Tibial artery (tissue), 4 donors: ENCODE measurements around the gene KIDINS220.

Source experiments
- DNase-seq, 2 donors: peaks; one replicate each; pipeline ENCODE4 v3.0.0-alpha.2; 2019
- H3K27ac ChIP-seq, 2 donors: fragments of 200-600 bp; sonication (generic) in 1 of 2; 1 replicate in 1 of 2; 2 replicates in 1 of 2; pipeline ENCODE4 v1.5.1; 2018 to 2019; ENCODE audit warnings: mild to moderate bottlenecking in 1 of 2
- H3K27me3 ChIP-seq, 2 donors: fragments of 200-600 bp; sonication (generic) in 1 of 2; one replicate each; pipeline versions ENCODE4 v1.5.1 to v1.6.0; 2016 to 2019
- H3K36me3 ChIP-seq, 3 donors: fragments of 200-600 bp; sonication (generic) in 2 of 3; one replicate each; pipeline ENCODE4 v1.5.1; 2016 to 2019; ENCODE audit warnings: mild to moderate bottlenecking in 2 of 3
- H3K4me1 ChIP-seq, 4 donors: fragments of 200-600 bp; sonication (generic) in 2 of 4; 1 replicate in 3 of 4; 2 replicates in 1 of 4; pipeline ENCODE4 v1.5.1; 2016 to 2019
- H3K4me3 ChIP-seq, 2 donors: fragments of 200-600 bp; sonication (generic) in 1 of 2; 1 replicate in 1 of 2; 2 replicates in 1 of 2; pipeline ENCODE4 v1.5.1; 2018 to 2019; ENCODE audit warnings: mild to moderate bottlenecking in 2 of 2
- H3K9me3 ChIP-seq, 3 donors: fragments of 200-600 bp; sonication (generic) in 1 of 3; one replicate each; pipeline ENCODE4 v1.5.1; 2016 to 2019
- CTCF ChIP-seq, 2 experiments: fragments of 200-600 bp in 1 of 2; fragments of 450-650 bp in 1 of 2; IDR thresholded peaks; one replicate each; pipeline ENCODE4 v1.5.1; 2017 to 2019; ENCODE audit warnings: antibody characterized with exemption in 2 of 2, mild to moderate bottlenecking in 1 of 2, moderate library complexity in 1 of 2
- intact Hi-C: fragments of 100-400 bp; cut with DNase I; formaldehyde crosslinking; loops from one replicate; pipeline ENCODE4 v1.15.0; 2023; ENCODE audit warnings: low total_unique reads

The KIDINS220 gene

GRCh38 chr2:8847400-8847799 is 10.0 kb upstream of the KIDINS220 start:
- DNase-seq: no peak
- Histone ChIP-seq H3K4me1 (no peaks in the 10 kb centered on the region), H3K27me3 (peaks cover 0 to 5% of the 10 kb centered on the region in 2 donors), H3K36me3 (no peaks in the 10 kb centered on the region), H3K9me3 (no peaks in the 10 kb centered on the region), H3K27ac (no peak overlapping the region), H3K4me3 (no peak overlapping the region)
- intact Hi-C loops: no loop called here
- TF ChIP-seq CTCF (IDR thresholded peaks at IDR 0.05): no peak

- no peaks in the 10 kb centered on the region for H3K36me3 ChIP-seq
- no peak overlapping the region for H3K27ac ChIP-seq
- no peaks in the 10 kb centered on the region for H3K9me3 ChIP-seq
- H3K4me3 ChIP-seq: no peak overlapping the region
- no peak for DNase-seq
- intact Hi-C loops: loop anchor here (5.0 kb wide), 1 partner anchor 900 kb away; no protein-coding TSS in a partner anchor
- H3K4me1 ChIP-seq: peaks cover 0 to 7% (median 2%) of the 10 kb centered on the region in 4 donors
- no peak for TF ChIP-seq CTCF (IDR thresholded peaks at IDR 0.05)
- H3K27me3 ChIP-seq: peaks cover 0 to 5% of the 10 kb centered on the region in 2 donors
These were observed 4.5 kb upstream of the KIDINS220 start for GRCh38 chr2:8841932-8842331.

GRCh38 chr2:8840475-8841091 is 3.2 kb upstream of the KIDINS220 start:
- intact Hi-C loops: loop anchor here (5.0 kb wide), 1 partner anchor 902 kb away; no protein-coding TSS in a partner anchor

GRCh38 chr2:8839189-8839965 is 2.0 kb upstream of the KIDINS220 start:
- no peak for TF ChIP-seq CTCF (IDR thresholded peaks at IDR 0.05)
- no peaks in the 10 kb centered on the region for H3K27me3 ChIP-seq
- H3K36me3 ChIP-seq: no peaks in the 10 kb centered on the region
- H3K27ac ChIP-seq: no peak overlapping the region
- no peak overlapping the region for H3K4me3 ChIP-seq
- no peaks in the 10 kb centered on the region for H3K9me3 ChIP-seq
- H3K4me1 ChIP-seq: peaks cover 0 to 28% (median 17%) of the 10 kb centered on the region in 4 donors
- no peak for DNase-seq
- intact Hi-C loops: loop anchor here (5.0 kb wide), 1 partner anchor 163 kb away; the partner anchor contains the start of gene MBOAT2

More at GRCh38 chr2:8840475-8841091, 3.2 kb upstream of the KIDINS220 start:
- no peaks in the 10 kb centered on the region for H3K27me3 ChIP-seq
- no peak for TF ChIP-seq CTCF (IDR thresholded peaks at IDR 0.05)
- H3K4me1 ChIP-seq: peaks cover 0 to 16% (median 9%) of the 10 kb centered on the region in 4 donors
- H3K36me3 ChIP-seq: no peaks in the 10 kb centered on the region
- H3K9me3 ChIP-seq: no peaks in the 10 kb centered on the region
- no peak overlapping the region for H3K27ac ChIP-seq
- H3K4me3 ChIP-seq: no peak overlapping the region
- no peak for DNase-seq

- no peak for TF ChIP-seq CTCF (IDR thresholded peaks at IDR 0.05)
- Histone ChIP-seq H3K36me3 (no peaks in the 10 kb centered on the region), H3K9me3 (no peaks in the 10 kb centered on the region), H3K27me3 (no peaks in the 10 kb centered on the region), H3K4me1 (peaks cover 0 to 42% (median 21%) of the 10 kb centered on the region in 4 donors), H3K27ac (peak overlapping the region; percentile 87 to 89), H3K4me3 (peak overlapping the region; percentile 87 to 92)
- no peak for DNase-seq
- intact Hi-C loops: loop anchor here (2.0 to 5.0 kb wide), 2 partner anchors 15 to 165 kb away; partner anchors contain the start of gene MBOAT2
These were observed 355 bp upstream of the KIDINS220 start for GRCh38 chr2:8837795-8838140.
